Measurements from ENCODE around the gene PCSK2.

Gene PCSK2

DNA sequence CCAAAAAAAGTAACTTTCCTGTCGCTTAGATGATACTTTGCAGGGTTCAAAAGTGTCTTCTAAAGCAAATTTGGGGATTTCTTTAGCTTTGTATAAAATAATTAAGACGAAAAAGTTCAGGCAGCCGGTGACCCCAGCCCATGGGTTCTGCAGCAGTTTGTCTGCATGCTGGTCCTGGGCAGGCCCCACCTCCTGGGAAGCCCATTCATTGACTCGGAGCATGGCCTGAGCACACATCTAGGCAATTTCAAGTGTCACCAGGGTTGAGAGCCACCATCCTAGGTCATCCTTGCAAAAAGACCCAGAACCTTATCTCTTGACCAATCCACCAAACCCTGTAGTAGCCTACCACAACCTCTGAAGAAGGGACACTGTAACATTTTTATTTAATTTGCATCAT is 283.7 kb downstream of the PCSK2 start:
- DNase-seq: no peak

- DNase-seq: no peak
These were observed 284.6 kb downstream of the PCSK2 start for GRCh38 chr20:17511401-17511800.

DNA sequence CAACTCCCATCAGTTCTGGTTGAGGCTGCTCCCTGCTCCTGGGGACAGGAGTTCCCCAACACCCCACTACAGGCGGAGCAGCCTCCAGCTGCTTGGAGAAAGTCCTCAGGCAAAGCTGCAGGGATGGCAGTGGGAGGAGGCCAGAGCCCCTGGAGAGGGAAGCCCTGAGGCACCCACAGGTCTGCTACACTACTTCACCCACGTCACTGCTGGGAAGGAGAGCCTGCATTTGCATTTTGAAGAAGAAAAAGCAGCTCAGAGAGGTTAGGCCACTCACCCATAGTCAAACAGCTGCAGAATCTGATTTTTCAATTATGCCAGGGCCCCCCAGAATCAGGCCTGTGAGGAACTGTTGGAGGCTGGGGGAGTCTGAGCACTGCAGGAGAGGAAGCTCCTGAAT is 287.1 kb downstream of the PCSK2 start:
- no peak for DNase-seq

DNA sequence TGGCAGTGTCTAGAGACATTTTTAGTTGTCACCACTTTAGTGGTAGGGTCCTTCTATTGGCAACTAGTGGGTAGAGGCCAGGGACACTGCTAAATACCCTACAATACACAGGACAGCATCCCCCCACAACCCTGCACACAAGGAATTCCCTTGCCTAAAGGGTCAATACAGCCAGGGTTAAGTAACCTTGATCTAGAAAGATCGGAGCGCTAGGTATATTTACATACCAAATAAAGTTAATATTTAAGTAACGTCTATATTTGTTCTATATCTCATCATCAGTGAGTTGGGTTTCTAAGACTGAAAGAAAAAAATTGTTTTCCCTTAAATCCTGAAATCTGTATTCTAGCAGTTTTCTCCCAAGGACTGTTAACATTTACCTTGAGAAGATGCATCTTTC is 288.2 kb downstream of the PCSK2 start:
- DNase-seq: no peak

DNA sequence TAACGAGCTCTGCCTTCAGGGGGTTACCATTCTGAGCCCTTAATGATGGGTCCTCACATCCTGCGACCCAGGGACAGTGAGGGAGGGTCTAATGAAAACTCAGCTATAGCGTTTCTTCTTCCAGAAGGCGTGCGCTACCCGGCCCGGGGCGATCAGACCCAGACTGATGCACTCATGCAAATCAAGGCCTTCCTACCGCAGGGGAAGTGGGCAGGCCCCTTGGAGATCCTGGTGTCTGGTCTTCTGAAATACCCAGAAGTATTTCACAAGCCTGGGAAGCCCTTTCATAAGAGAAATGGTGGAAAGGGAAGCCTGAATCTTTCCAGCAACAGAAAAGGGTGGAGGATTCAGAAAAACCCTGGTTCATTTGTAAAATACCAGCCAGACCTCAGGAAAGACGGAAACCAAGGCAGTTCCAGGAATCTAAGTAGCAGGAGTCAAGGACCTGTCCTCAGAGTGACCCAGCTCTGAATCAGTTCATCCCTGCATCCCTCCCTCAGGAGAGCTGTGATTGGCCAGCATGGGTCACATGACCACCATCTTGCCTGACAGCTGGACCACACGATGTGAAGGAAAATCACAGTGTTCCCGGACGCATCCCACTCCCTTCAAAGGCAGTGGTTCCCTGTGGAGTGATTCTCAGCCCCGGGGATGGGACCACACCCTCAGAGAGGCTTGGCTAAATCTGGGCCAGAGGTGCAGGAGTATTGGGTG is 291.7 kb downstream of the PCSK2 start:
- DNase-seq: peak; percentile 83

DNA sequence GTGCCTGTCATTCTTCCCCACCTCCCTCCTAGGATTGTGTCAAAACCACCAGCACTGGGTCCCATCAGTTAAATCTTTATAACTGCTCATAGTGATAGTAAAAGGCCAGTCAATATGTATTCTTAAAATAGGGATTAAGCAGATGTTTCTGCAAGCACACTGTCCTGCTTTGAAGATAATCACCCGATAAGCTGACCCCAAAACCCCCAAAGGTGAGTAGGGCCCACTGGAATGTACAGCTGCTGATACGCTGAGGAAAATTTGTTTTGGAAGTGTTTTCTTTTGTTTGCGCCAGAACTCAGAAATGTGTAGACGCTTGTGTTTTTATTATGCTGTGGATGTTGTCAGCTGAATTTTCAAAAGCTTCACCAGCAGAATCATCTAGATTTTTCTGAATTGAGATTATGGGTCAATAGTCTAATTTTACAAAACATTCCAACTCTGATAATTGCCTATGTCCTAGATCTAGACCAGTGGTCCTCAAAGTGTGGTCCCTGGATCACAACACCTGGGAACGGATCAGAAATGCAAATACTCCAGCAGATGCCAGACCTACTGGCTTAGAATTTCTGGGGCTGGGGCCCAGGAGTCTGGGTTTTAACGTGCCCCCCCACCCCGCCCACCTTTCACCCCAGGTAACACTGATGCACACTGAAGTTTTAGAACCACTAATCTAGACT is 292.9 kb downstream of the PCSK2 start:
- no peak for DNase-seq

GRCh38 chr20:17520583-17520982 is 293.7 kb downstream of the PCSK2 start:
- DNase-seq: no peak

DNA sequence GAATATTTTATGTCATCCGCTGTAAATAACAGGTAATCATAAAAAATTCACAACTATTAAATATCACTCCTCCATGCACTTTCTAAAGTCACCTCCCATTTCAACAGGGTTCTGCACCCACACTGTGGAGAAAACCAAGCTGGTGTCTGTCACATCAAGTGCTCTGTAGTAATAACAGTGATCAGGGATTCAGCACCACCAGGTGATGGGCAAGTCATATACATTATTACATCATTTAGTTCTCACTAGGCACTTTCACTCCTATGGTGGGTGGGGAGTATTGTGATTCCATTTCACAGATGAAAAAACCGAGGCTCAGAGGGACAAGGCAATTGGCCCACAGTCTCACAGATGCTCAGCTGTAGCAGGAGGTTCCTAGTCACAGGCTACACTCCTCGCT is 295.7 kb downstream of the PCSK2 start:
- DNase-seq: no peak

DNA sequence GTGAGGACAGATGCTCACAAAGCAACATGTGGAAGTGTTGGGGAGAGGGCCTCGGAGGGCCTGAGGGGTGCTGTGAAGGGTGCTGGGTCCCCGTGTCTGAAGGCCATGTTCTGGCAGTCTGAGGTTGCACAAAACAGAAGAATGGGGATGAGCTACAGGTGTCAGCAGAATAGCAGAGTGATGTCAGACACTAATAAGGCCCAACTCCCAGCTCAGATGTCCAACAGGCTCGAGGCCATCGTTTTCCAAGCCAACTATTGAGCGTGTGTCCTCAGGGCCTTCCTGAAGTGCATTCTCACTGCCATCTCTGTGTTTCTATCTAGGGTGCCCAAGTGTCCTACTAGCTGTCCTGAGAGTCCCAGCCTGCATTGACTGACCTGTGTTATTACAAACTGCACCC is 296.5 kb downstream of the PCSK2 start:
- no peak for DNase-seq

- no peak for DNase-seq
These were observed 297.7 kb downstream of the PCSK2 start for GRCh38 chr20:17524560-17524959.

- DNase-seq: no peak
These were observed 298.3 kb downstream of the PCSK2 start for GRCh38 chr20:17525132-17525531.

- no peak for DNase-seq
These were observed 298.8 kb downstream of the PCSK2 start for GRCh38 chr20:17525650-17526049.

DNA sequence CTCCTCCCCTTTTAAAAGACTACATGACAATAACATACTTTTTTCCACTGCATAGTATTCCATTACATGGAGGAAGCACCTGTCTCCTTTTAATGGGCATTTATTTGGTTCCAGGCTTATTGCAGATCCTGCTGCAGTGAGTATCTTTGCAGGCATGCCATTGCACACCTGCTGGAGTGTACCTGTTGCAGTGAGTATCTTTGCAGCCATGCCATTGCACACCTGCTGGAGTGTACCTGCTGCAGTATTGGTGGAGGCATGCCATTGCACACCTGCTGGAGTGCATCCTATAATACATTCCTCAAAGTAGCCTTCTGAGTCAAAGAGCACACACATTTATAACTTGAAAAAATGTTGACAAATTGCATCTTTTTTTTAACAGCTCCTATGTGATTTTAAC is 302.7 kb downstream of the PCSK2 start:
- no peak for DNase-seq

- DNase-seq: no peak
These were observed 303.3 kb downstream of the PCSK2 start for GRCh38 chr20:17530153-17530552.

DNA sequence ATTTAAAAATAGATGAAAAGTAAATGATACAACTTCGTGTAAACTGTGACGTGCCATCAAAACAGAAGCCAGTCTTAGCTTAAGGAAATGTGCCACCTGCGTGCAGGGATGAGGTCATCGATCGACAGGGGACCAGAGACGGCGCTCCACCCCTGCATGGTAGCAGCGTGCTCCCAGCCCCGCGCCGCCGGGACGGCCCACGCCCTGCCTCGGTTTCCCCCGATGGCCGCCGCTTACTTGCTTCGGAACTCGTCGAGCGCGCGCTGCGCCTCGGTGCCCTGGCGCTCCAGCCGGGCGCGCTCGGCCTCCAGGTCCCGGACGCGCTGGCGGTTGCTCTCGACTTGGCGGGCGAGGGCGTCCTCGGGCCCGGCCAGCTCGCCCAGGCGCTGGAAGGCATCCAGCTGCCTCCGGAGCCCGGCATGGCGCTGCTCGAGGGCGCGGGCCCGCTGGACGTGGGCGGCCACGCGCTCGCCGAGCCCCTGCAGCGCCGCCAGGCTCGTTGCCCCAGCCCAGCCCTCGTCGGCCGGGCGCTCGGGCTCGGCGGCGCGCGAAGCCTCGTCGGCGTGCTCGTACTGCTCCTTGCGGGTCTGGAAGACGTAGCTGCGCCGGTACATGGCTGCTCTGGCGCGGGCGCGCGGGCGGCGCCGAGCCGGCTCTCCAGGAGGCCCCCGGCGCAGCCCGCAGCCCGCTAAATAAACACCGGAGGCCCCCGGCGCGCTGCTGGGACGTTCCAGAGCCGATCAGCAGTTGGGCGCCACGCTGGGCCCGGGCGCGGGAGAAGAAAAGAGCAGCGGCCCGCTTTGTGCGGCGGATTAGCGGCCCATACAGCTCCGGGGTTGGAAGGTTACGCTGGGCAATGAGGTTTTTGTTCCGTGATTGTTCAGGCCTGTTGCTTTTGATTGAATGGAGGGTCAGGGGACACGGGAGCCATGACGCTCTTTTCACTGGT is 304.1 kb downstream of the PCSK2 start, which contains the start of gene BFSP1:
Gene BFSP1, minus strand, starts transcription at position 664 of the 949 bp plus-strand sequence. Its CDS starts 50 bp downstream, at position 614.
- DNase-seq: peak; percentile 37

GRCh38 chr20:17531665-17532025 is 304.8 kb downstream of the PCSK2 start:
- no peak for DNase-seq

DNA sequence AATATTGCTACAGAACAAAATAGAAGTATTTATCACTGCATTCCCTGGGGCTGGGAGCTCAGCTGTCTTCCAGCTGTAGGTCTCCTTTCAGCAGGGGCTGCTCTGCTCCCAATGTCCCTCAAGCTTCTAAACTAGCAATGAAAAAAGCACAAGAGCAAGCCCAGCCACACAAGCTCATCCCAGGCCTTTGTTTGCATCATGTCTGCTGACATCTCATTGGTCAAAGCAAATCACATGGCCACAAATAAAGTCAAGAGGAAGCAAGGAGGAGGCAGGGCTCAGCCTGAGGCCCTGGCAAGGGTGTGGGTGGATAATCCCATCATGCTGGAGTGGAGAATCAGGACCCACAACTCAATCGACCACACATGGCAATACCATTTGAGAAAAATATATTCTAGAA is 306.6 kb downstream of the PCSK2 start:
- peak; percentile 64 for DNase-seq

- no peak for DNase-seq
These were observed 307.2 kb downstream of the PCSK2 start for GRCh38 chr20:17534077-17534476.
